ENCODE results near the gene CEP290. TPM values are rescaled to one million over a fixed set of nuclear protein-coding genes. Genes with fewer than 3 reads are reported as not detected.

CEP290 gene
- total and polyA plus RNA-seq, 2 donors (not counting 3 experiments of a cell fraction or from before 2014, with no cell fraction given), result 3.9 to 16.5 TPM

GRCh38 chr12:88044035-88044434 lies 97.9 kb downstream of the CEP290 start:
- no TSS peak for BruUV-seq (replicated peaks)
- Histone ChIP-seq H3K4me1 (ENCODE audit: control insufficient read depth, extremely low read depth, insufficient read depth, low read length) (no peaks in the 10 kb centered on the region), H3K4me2 (ENCODE audit: insufficient read depth, low read length) (no peak overlapping the region), H3K9me1 (replicated peaks; ENCODE audit: control insufficient read depth, extremely low read depth, insufficient read depth, low read length) (no peaks in the 10 kb centered on the region), H3K27ac (ENCODE audit: insufficient read depth, low read depth, low read length) (no peak overlapping the region), H3K9me3 (replicated peaks; ENCODE audit: control insufficient read depth, insufficient read depth, low read length) (no peaks in the 10 kb centered on the region), H3K4me3 (replicated peaks in 1 of 3; ENCODE audit: insufficient read depth in 1 of 3, low read depth in 1 of 3, low read length in 3 of 3) (no peak overlapping the region), H4K20me1 (replicated peaks; ENCODE audit: control insufficient read depth, extremely low read depth, insufficient read depth, low read length) (no peaks in the 10 kb centered on the region), H3K9ac (replicated peaks; ENCODE audit: extremely low read depth, insufficient read depth, low read length) (no peak overlapping the region), H3K27me3 (ENCODE audit: control insufficient read depth in 2 of 2, insufficient read depth in 2 of 2, low read length in 2 of 2) (no peaks in the 10 kb centered on the region), H3K36me3 (ENCODE audit: control insufficient read depth in 2 of 2, extremely low read depth in 1 of 2, insufficient read depth in 2 of 2, low read length in 2 of 2) (peaks cover 5 to 10% of the 10 kb centered on the region in 2 experiments), H3K79me2 (ENCODE audit: control insufficient read depth, insufficient read depth, low read length) (peaks cover 34% of the 10 kb centered on the region), H2AFZ (ENCODE audit: low read depth, low read length) (no peak overlapping the region)
- dilution Hi-C loops (cut with MboI; ENCODE audit: extremely low pct_ligation_motif_present, low sequenced_read_pairs), result no loop called here
- ChIA-PET POLR2A (no interaction called here), CTCF (no interaction called here)
- FAIRE-seq (no peak), DNase-seq (ENCODE audit: low read depth, low spot score) (no peak)
- intact Hi-C loops (cut with micrococcal nuclease), result no loop called here
- no peak for TF ChIP-seq POLR2A (IDR thresholded peaks at IDR 0.05; ENCODE audit: low read depth, low read length)

DNA sequence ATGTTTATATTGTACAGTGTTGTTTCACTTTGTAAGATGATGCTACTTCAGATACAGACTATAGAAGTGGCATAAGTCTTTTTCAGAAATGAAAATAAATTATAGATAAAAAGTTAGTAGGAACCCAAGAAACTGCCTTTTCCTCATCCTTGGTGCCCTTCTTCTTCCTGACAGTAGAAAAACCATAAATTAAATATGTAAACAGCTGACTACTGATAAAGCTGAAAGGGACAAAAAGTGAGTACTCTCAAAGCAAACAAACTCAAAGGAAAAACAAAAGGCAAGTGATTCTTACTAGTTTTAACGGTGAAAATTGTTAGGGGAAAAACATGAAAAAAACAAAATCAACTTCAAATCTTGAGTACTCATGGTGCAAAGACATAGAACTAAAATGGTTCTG lies 104.1 kb downstream of the CEP290 start:
- no peaks in the 10 kb centered on the region for H3K9me3 ChIP-seq (replicated peaks; ENCODE audit: control insufficient read depth, insufficient read depth, low read length)

More for the DNA sequence above, 104.1 kb downstream of the CEP290 start:
- Histone ChIP-seq H3K36me3 (ENCODE audit: control insufficient read depth in 2 of 2, extremely low read depth in 1 of 2, insufficient read depth in 2 of 2, low read length in 2 of 2) (no peaks in the 10 kb centered on the region), H3K9me1 (replicated peaks; ENCODE audit: control insufficient read depth, extremely low read depth, insufficient read depth, low read length) (no peaks in the 10 kb centered on the region), H2AFZ (ENCODE audit: low read depth, low read length) (no peak overlapping the region), H3K79me2 (ENCODE audit: control insufficient read depth, insufficient read depth, low read length) (peaks cover 69% of the 10 kb centered on the region), H3K27me3 (ENCODE audit: control insufficient read depth in 2 of 2, insufficient read depth in 2 of 2, low read length in 2 of 2) (no peaks in the 10 kb centered on the region), H3K9ac (replicated peaks; ENCODE audit: extremely low read depth, insufficient read depth, low read length) (no peak overlapping the region), H3K27ac (ENCODE audit: insufficient read depth, low read depth, low read length) (no peak overlapping the region), H3K4me3 (replicated peaks in 1 of 3; ENCODE audit: insufficient read depth in 1 of 3, low read depth in 1 of 3, low read length in 3 of 3) (no peak overlapping the region), H3K4me1 (ENCODE audit: control insufficient read depth, extremely low read depth, insufficient read depth, low read length) (peaks cover 13% of the 10 kb centered on the region), H3K4me2 (ENCODE audit: insufficient read depth, low read length) (no peak overlapping the region), H4K20me1 (replicated peaks; ENCODE audit: control insufficient read depth, extremely low read depth, insufficient read depth, low read length) (no peaks in the 10 kb centered on the region)
- DNase-seq (ENCODE audit: low read depth, low spot score), result no peak
- dilution Hi-C loops (cut with MboI; ENCODE audit: extremely low pct_ligation_motif_present, low sequenced_read_pairs), result no loop called here
- TF ChIP-seq EZH2 (IDR thresholded peaks at IDR 0.05; ENCODE audit: borderline replicate concordance, low read depth, low read length, severe bottlenecking) (no peak), MYC (IDR thresholded peaks at IDR 0.05; ENCODE audit: low read depth, low read length) (no peak)
- CTCF ChIA-PET, result interaction anchor here (1.7 kb wide), 1 partner anchor 18 kb away, joined by 4 read pairs; no protein-coding TSS in a partner anchor
- POLR2A ChIA-PET, result no interaction called here
- FAIRE-seq, result no peak
- BruUV-seq (replicated peaks), result no TSS peak
- intact Hi-C loops (cut with micrococcal nuclease), result no loop called here

Measured in endothelial cell of umbilical vein (primary cell).